K562 (cell line): ENCODE data around the gene SGPP1. TPM values are rescaled to one million over a fixed set of nuclear protein-coding genes. Genes with fewer than 3 reads are reported as not detected.
A peak's percentile ranks its signal among the peaks of the same experiment; 100 is the strongest.

Experiments used
- ARID1B ChIP-seq: fragments of 450-650 bp; IDR thresholded peaks from 2 replicates; pipeline ENCODE4 v1.6.1; 2016; ENCODE audit warnings: antibody characterized with exemption, mild to moderate bottlenecking, inconsistent platforms
- ARID3A ChIP-seq: IDR thresholded peaks from 2 replicates; pipeline ENCODE4 v1.6.1; 2012; ENCODE audit warnings: low read depth, low read length, improper control_type of control experiment, borderline replicate concordance
- DEAF1 ChIP-seq: fragments of 450-650 bp; formaldehyde crosslinking; IDR thresholded peaks from 2 replicates; pipeline ENCODE4 v1.4.0; 2020; ENCODE audit warnings: mild to moderate bottlenecking, moderate library complexity
- FOSL1 ChIP-seq: fragments of 200-800 bp; sonication (Bioruptor generic); conservative IDR thresholded peaks from 2 replicates; pipeline ENCODE4 v1.6.1; 2016; ENCODE audit warnings: missing genetic modification characterization, missing compliant biosample characterization
- FOXA3 ChIP-seq, 2 experiments: fragments of 450-650 bp in 1 of 2; sonication (generic) in 1 of 2; formaldehyde crosslinking; IDR thresholded peaks in 1 of 2; conservative IDR thresholded peaks in 1 of 2; 2 replicates each; pipeline versions ENCODE4 v1.4.0 to v1.8.0; 2020 to 2022; ENCODE audit warnings: mild to moderate bottlenecking in 2 of 2, missing genetic modification reagents in 1 of 2
- FOXJ2 ChIP-seq: fragments of 200-800 bp; sonication (Bioruptor generic); IDR thresholded peaks from 2 replicates; pipeline ENCODE4 v1.6.1; 2016; ENCODE audit warnings: missing genetic modification characterization, missing compliant biosample characterization
- ID3 ChIP-seq, 2 experiments: fragments of 250-450 bp in 1 of 2; fragments of 450-650 bp in 1 of 2; sonication (Bioruptor Pico) in 1 of 2; IDR thresholded peaks; 2 replicates each; pipeline versions ENCODE4 v1.6.1 to v1.8.0; 2016 to 2021; ENCODE audit warnings: mild to moderate bottlenecking in 2 of 2, moderate library complexity in 2 of 2, missing compliant biosample characterization in 1 of 2, missing genetic modification characterization in 1 of 2
- L3MBTL2 ChIP-seq: fragments of 450-650 bp; IDR thresholded peaks from 2 replicates; pipeline ENCODE4 v1.6.1; 2016; ENCODE audit warnings: mild to moderate bottlenecking, moderate library complexity
- MBD1 ChIP-seq: fragments of 250-450 bp; sonication (Bioruptor Pico); IDR thresholded peaks from 2 replicates; pipeline ENCODE4 v1.8.0; 2022; ENCODE audit warnings: inconsistent platforms
- MEIS2 ChIP-seq: fragments of 450-650 bp; IDR thresholded peaks from 2 replicates; pipeline ENCODE4 v1.6.1; 2014; ENCODE audit warnings: mild to moderate bottlenecking; ENCODE audit not compliant: partially characterized antibody
- MTA2 ChIP-seq: fragments of 450-650 bp; IDR thresholded peaks from 2 replicates; pipeline ENCODE4 v1.6.1; 2016; ENCODE audit warnings: low read depth
- NBN ChIP-seq: fragments of 450-650 bp; IDR thresholded peaks from 2 replicates; pipeline ENCODE4 v1.6.1; 2016; ENCODE audit warnings: low read depth, mild to moderate bottlenecking
- NR2F6 ChIP-seq: fragments of 450-650 bp; formaldehyde crosslinking; IDR thresholded peaks from 2 replicates; pipeline ENCODE4 v1.4.0; 2020; ENCODE audit warnings: mild to moderate bottlenecking
- SMARCE1 ChIP-seq: fragments of 450-650 bp; IDR thresholded peaks from 2 replicates; pipeline ENCODE4 v1.7.1; 2016; ENCODE audit warnings: mild to moderate bottlenecking
- SOX6 ChIP-seq: fragments of 450-650 bp; IDR thresholded peaks from 2 replicates; pipeline ENCODE4 v1.6.1; 2014; ENCODE audit warnings: mild to moderate bottlenecking
- SRF ChIP-seq, 2 experiments: fragments of 250-450, 450-650 bp in 1 of 2; sonication (Bioruptor Pico) in 1 of 2; sonication (generic) in 1 of 2; formaldehyde crosslinking; IDR thresholded peaks; 2 replicates each; pipeline versions ENCODE4 v1.5.0 to v1.5.1; 2020 to 2022; ENCODE audit warnings: mild to moderate bottlenecking in 1 of 2, missing genetic modification reagents in 1 of 2
- STAG1 ChIP-seq: sonication (generic); formaldehyde crosslinking; IDR thresholded peaks from 2 replicates; pipeline ENCODE4 v1.5.0; 2020; ENCODE audit warnings: missing genetic modification reagents, borderline replicate concordance
- ZNF280B ChIP-seq: fragments of 250-450 bp; sonication (Bioruptor Pico); IDR thresholded peaks from 2 replicates; pipeline ENCODE4 v1.5.1; 2021; ENCODE audit warnings: mild to moderate bottlenecking
- ZNF561 ChIP-seq: fragments of 450-650 bp; formaldehyde crosslinking; conservative IDR thresholded peaks from 2 replicates; pipeline ENCODE4 v1.4.0; 2020; ENCODE audit warnings: mild to moderate bottlenecking, moderate library complexity
- ZNF717 ChIP-seq: fragments of 250-450 bp; sonication (Bioruptor Pico); IDR thresholded peaks from 2 replicates; pipeline ENCODE4 v1.5.0; 2021
- polyA plus RNA-seq, 8 experiments: library from polyadenylated mRNA; depleted of rRNA in 4 of 8; stranded (reverse) in 5 of 8; unstranded in 3 of 8; fragments of >200 nt; fragmentation: Nextera tagmentation in 2 of 8; fragmentation: Illumina TruSeq in 1 of 8; extraction: Ambion mirVana in 2 of 8; extraction: Trizol in 1 of 8; gene quantifications; 2 replicates each; pipeline versions ENCODE4 v1.2.1 to v1.2.3, GENCODE V29; 2011 to 2014; ENCODE audit warnings: inconsistent platforms in 1 of 8, missing spikeins in 1 of 8
- total RNA-seq, 7 experiments: library from RNA; depleted of rRNA in 6 of 7; stranded (reverse); fragments of >200 nt in 6 of 7; fragmentation: Illumina TruSeq in 2 of 7; extraction: Trizol in 2 of 7; gene quantifications; 2 replicates each; pipeline versions ENCODE4 v1.2.1 to v1.2.3, GENCODE V29; 2011 to 2021; ENCODE audit warnings: low replicate concordance in 1 of 7

The SGPP1 gene
- total and polyA plus RNA-seq, 9 of the 15 experiments (the other 6 are each of a cell fraction or from before 2014, with no cell fraction given), result 2.2 to 7.3 (median 5.6) TPM

- TF ChIP-seq SRF (CRISPR knock-in tag; IDR thresholded peaks at IDR 0.05), result no peak
- no peak for TF ChIP-seq STAG1
- TF ChIP-seq MBD1, result no peak
- peak; percentile 84 for TF ChIP-seq FOSL1 (tag)
- peak; percentile 54; the same call in 1 of the 2 replicates for TF ChIP-seq SMARCE1
- no peak for TF ChIP-seq ZNF280B (CRISPR knock-in tag)
- TF ChIP-seq L3MBTL2, result no peak
- TF ChIP-seq MEIS2, result peak; percentile 17
- no peak for TF ChIP-seq NR2F6 (CRISPR knock-in tag)
- no peak for TF ChIP-seq NBN
- TF ChIP-seq FOXA3 (CRISPR knock-in tag; conservative IDR thresholded peaks at IDR 0.05 in 1 of 2, IDR thresholded peaks at IDR 0.05 in 1 of 2), result no peak
- peak; percentile 82; the same call in 1 of the 2 replicates for TF ChIP-seq SOX6
- no peak for TF ChIP-seq ZNF717 (CRISPR knock-in tag)
- TF ChIP-seq ZNF561 (CRISPR knock-in tag), result no peak
- TF ChIP-seq DEAF1 (CRISPR knock-in tag), result no peak
- TF ChIP-seq ID3 (CRISPR knock-in tag; IDR thresholded peaks at IDR 0.05), result no peak
- no peak for TF ChIP-seq ID3 (tag; IDR thresholded peaks at IDR 0.05)
- 0 out of 2 replicates have a peak, but pooled peaks have one; percentile 37 for TF ChIP-seq FOXJ2
- no peak for TF ChIP-seq ARID3A
- TF ChIP-seq MTA2, result no peak
- 0 out of 2 replicates have a peak, but pooled peaks have one; percentile 23 for TF ChIP-seq ARID1B
- TF ChIP-seq, all 486 proteins: peak for 7
Observed at GRCh38 chr14:63677891-63678379, 49.9 kb downstream of the SGPP1 start (continued).
